Chondrocyte (in vitro differentiated cells): ENCODE data around the gene WASF3. TPM values are rescaled to one million over a fixed set of nuclear protein-coding genes. Genes with fewer than 3 reads are reported as not detected.
"Not testable (repeated sequence)": the region's sequence is repeated elsewhere in the genome, so short reads cannot be mapped to it uniquely, and the experiment has no call there.

Experiments used
- DNase-seq: peaks from one replicate; pipeline ENCODE4 v3.0.0; 2021; ENCODE audit warnings: mixed read lengths, low spot score
- H3K27ac Mint-ChIP-seq: one replicate; pipeline ENCODE4 v1.8.0; 2021; ENCODE audit warnings: mild to moderate bottlenecking, moderate library complexity, mixed read lengths; ENCODE audit not compliant: unreplicated experiment
- H3K27me3 Mint-ChIP-seq: 2 replicates; pipeline ENCODE4 v1.8.0; 2021; ENCODE audit warnings: low read depth, mixed read lengths
- H3K36me3 Mint-ChIP-seq: 2 replicates; pipeline ENCODE4 v1.8.0; 2021; ENCODE audit warnings: low read depth, mixed read lengths
- H3K4me1 Mint-ChIP-seq: 2 replicates; pipeline ENCODE4 v1.8.0; 2021; ENCODE audit warnings: low read depth, mild to moderate bottlenecking, mixed read lengths
- H3K4me3 Mint-ChIP-seq: one replicate; pipeline ENCODE4 v1.8.0; 2021; ENCODE audit warnings: mild to moderate bottlenecking, moderate library complexity, mixed read lengths; ENCODE audit not compliant: unreplicated experiment
- H3K9me3 Mint-ChIP-seq: 2 replicates; pipeline ENCODE4 v1.8.0; 2021; ENCODE audit warnings: low read depth, mixed read lengths
- CTCF ChIP-seq: fragments of 200-600 bp; sonication (generic); IDR thresholded peaks from 2 replicates; pipeline ENCODE4 v1.5.0; 2021; ENCODE audit warnings: antibody characterized with exemption, mild to moderate bottlenecking, moderate library complexity
- total RNA-seq: library from RNA; stranded (reverse); gene quantifications from 3 replicates; pipeline ENCODE4 v1.2.1, GENCODE V29; 2021

WASF3 gene
- total RNA-seq, 1 donor from 2014 or later = 23.6 TPM

GRCh38 chr13:26628706-26629105 is 71.2 kb downstream of the WASF3 start:
- no peaks in the 10 kb centered on the region for H3K4me1 Mint-ChIP-seq
- peaks cover 34% of the 10 kb centered on the region for H3K9me3 Mint-ChIP-seq
- TF ChIP-seq CTCF = peak; percentile 59
- peaks cover 29% of the 10 kb centered on the region for H3K36me3 Mint-ChIP-seq
- DNase-seq = no peak
- H3K27ac Mint-ChIP-seq = no peak overlapping the region
- no peak overlapping the region for H3K4me3 Mint-ChIP-seq
- H3K27me3 Mint-ChIP-seq = no peaks in the 10 kb centered on the region

GRCh38 chr13:26629260-26629825 is 71.9 kb downstream of the WASF3 start:
- no peak overlapping the region for H3K4me3 Mint-ChIP-seq
- TF ChIP-seq CTCF = no peak
- H3K27ac Mint-ChIP-seq = no peak overlapping the region
- no peak for DNase-seq
- peaks cover 27% of the 10 kb centered on the region for H3K9me3 Mint-ChIP-seq
- H3K4me1 Mint-ChIP-seq = no peaks in the 10 kb centered on the region
- no peaks in the 10 kb centered on the region for H3K27me3 Mint-ChIP-seq
- peaks cover 26% of the 10 kb centered on the region for H3K36me3 Mint-ChIP-seq

- not testable (repeated sequence) for H3K27me3 Mint-ChIP-seq, H3K4me3 Mint-ChIP-seq, H3K4me1 Mint-ChIP-seq, DNase-seq, H3K27ac Mint-ChIP-seq
- Mint-ChIP-seq H3K9me3 (peaks cover 13% of the 10 kb centered on the region), H3K36me3 (peaks cover 16% of the 10 kb centered on the region)
These were observed 78.2 kb downstream of the WASF3 start for GRCh38 chr13:26635634-26636033.

- H3K27me3 Mint-ChIP-seq = not testable (repeated sequence)
- H3K36me3 Mint-ChIP-seq = peaks cover 16% of the 10 kb centered on the region
These were observed 78.6 kb downstream of the WASF3 start for GRCh38 chr13:26636073-26636472.

GRCh38 chr13:26646603-26647002 is 89.1 kb downstream of the WASF3 start:
- H3K36me3 Mint-ChIP-seq = peaks cover 22% of the 10 kb centered on the region
- no peak overlapping the region for H3K4me3 Mint-ChIP-seq
- H3K9me3 Mint-ChIP-seq = peaks cover 26% of the 10 kb centered on the region
- H3K27me3 Mint-ChIP-seq = no peaks in the 10 kb centered on the region
- TF ChIP-seq CTCF = no peak
- H3K27ac Mint-ChIP-seq = peak overlapping the region; percentile 77
- H3K4me1 Mint-ChIP-seq = peaks cover 22% of the 10 kb centered on the region
- no peak for DNase-seq

More at GRCh38 chr13:26636073-26636472, 78.6 kb downstream of the WASF3 start:
- peaks cover 13% of the 10 kb centered on the region for H3K9me3 Mint-ChIP-seq
- H3K4me1 Mint-ChIP-seq, H3K27ac Mint-ChIP-seq, DNase-seq, H3K4me3 Mint-ChIP-seq: not testable (repeated sequence)

GRCh38 chr13:26651234-26651633 is 93.8 kb downstream of the WASF3 start:
- no peak overlapping the region for H3K27ac Mint-ChIP-seq
- DNase-seq = no peak
- H3K27me3 Mint-ChIP-seq = no peaks in the 10 kb centered on the region

More at GRCh38 chr13:26651234-26651633, 93.8 kb downstream of the WASF3 start:
- peaks cover 14% of the 10 kb centered on the region for H3K4me1 Mint-ChIP-seq
- peaks cover 11% of the 10 kb centered on the region for H3K36me3 Mint-ChIP-seq
- TF ChIP-seq CTCF = no peak
- H3K9me3 Mint-ChIP-seq = peaks cover 16% of the 10 kb centered on the region
- no peak overlapping the region for H3K4me3 Mint-ChIP-seq
